Stimulated activated naive CD4-positive, alpha-beta T cell (primary cell): ENCODE measurements around the gene OR8G1.
"Not testable (repeated sequence)": the region's sequence is repeated elsewhere in the genome, so short reads cannot be mapped to it uniquely, and the experiment has no call there.

Source experiments
- DNase-seq, 6 experiments: peaks; one replicate each; lab custom pipeline; 2025; lab: John Stamatoyannopoulos, UW

OR8G1 gene

GRCh38 chr11:124238512-124238911 lies 2.4 kb upstream of the OR8G1 start:
- DNase-seq: no peak

GRCh38 chr11:124249869-124250268 lies 9.0 kb downstream of the OR8G1 start:
- DNase-seq: not testable (repeated sequence)

- DNase-seq: no peak
Observed at GRCh38 chr11:124256076-124256475, 15.2 kb downstream of the OR8G1 start, which contains the start of gene OR8G5. Gene OR8G5 (plus strand): TSS chr11:124256376. CDS start chr11:124264932, 8,556 bp downstream.

GRCh38 chr11:124265041-124265440 lies 24.1 kb downstream of the OR8G1 start:
- DNase-seq: not testable (repeated sequence)

- not testable (repeated sequence) for DNase-seq
Observed at GRCh38 chr11:124270886-124271285, 30.0 kb downstream of the OR8G1 start.

- DNase-seq: no peak
Observed at GRCh38 chr11:124274000-124274399, 33.1 kb downstream of the OR8G1 start.

GRCh38 chr11:124276081-124276480 lies 35.2 kb downstream of the OR8G1 start:
- DNase-seq: no peak

GRCh38 chr11:124277207-124277606 lies 36.3 kb downstream of the OR8G1 start:
- no peak for DNase-seq

GRCh38 chr11:124277804-124278203 lies 36.9 kb downstream of the OR8G1 start:
- no peak for DNase-seq

GRCh38 chr11:124278261-124278660 lies 37.4 kb downstream of the OR8G1 start:
- DNase-seq: no peak

GRCh38 chr11:124285610-124286344 lies 44.9 kb downstream of the OR8G1 start:
- no peak for DNase-seq

GRCh38 chr11:124294687-124295086 lies 53.8 kb downstream of the OR8G1 start:
- DNase-seq: no peak

- DNase-seq: no peak
Observed at GRCh38 chr11:124296016-124296415, 55.1 kb downstream of the OR8G1 start.

- no peak for DNase-seq
Observed at GRCh38 chr11:124297921-124298320, 57.0 kb downstream of the OR8G1 start.

GRCh38 chr11:124301548-124301947 lies 60.7 kb downstream of the OR8G1 start:
- DNase-seq: no peak

GRCh38 chr11:124302347-124303125 lies 61.6 kb downstream of the OR8G1 start:
- no peak for DNase-seq
